RWPE2 (cell line): Measurements from ENCODE around the gene CNGA3.

Experiments
- ATAC-seq: fragments of 200-7000 bp; cut with Tn5 transposase; 3 replicates; pipeline ENCODE4 v1.9.1; 2021; ENCODE audit warnings: low read depth
- DNase-seq: peaks from one replicate; pipeline ENCODE4 v3.0.0-alpha.2; 2020; ENCODE audit warnings: low spot score
- H3K27ac ChIP-seq: fragments of 450-650 bp; 2 replicates; pipeline ENCODE4 v1.5.1; 2017; ENCODE audit warnings: mild to moderate bottlenecking; ENCODE audit not compliant: poor library complexity, severe bottlenecking
- H3K27me3 ChIP-seq: fragments of 250-450 bp; sonication (Bioruptor Pico); 2 replicates; pipeline ENCODE4 v1.5.1; 2021; ENCODE audit warnings: mild to moderate bottlenecking, moderate library complexity; ENCODE audit not compliant: insufficient read depth, poor library complexity, severe bottlenecking
- H3K36me3 ChIP-seq: fragments of 250-450 bp; sonication (Bioruptor Pico); 2 replicates; pipeline ENCODE4 v1.5.1; 2020; ENCODE audit warnings: low read depth, mild to moderate bottlenecking, moderate library complexity
- H3K4me1 ChIP-seq: fragments of 250-450 bp; sonication (Bioruptor Pico); 2 replicates; pipeline ENCODE4 v1.5.1; 2021; ENCODE audit warnings: mild to moderate bottlenecking, moderate library complexity; ENCODE audit not compliant: insufficient read depth, poor library complexity, severe bottlenecking
- H3K4me3 ChIP-seq: fragments of 250-450 bp; sonication (Bioruptor Pico); 2 replicates; pipeline ENCODE4 v1.5.1; 2021; ENCODE audit warnings: mild to moderate bottlenecking, moderate library complexity; ENCODE audit not compliant: severe bottlenecking
- H3K9me3 ChIP-seq: fragments of 250-450 bp; sonication (Bioruptor Pico); 2 replicates; pipeline ENCODE4 v1.5.1; 2021; ENCODE audit warnings: mild to moderate bottlenecking, moderate library complexity; ENCODE audit not compliant: severe bottlenecking
- CTCF ChIP-seq: fragments of 450-650 bp; IDR thresholded peaks from one replicate; pipeline ENCODE4 v1.5.1; 2017; ENCODE audit warnings: mild to moderate bottlenecking, moderate library complexity; ENCODE audit not compliant: poor library complexity, severe bottlenecking

CNGA3 gene

GRCh38 chr2:98442488-98442887 lies 96.2 kb downstream of the CNGA3 start:
- DNase-seq, result no peak
- no peaks in the 10 kb centered on the region for H3K27me3 ChIP-seq
- no peak for TF ChIP-seq CTCF
- H3K27ac ChIP-seq, result no peak overlapping the region
- peaks cover 5% of the 10 kb centered on the region for H3K4me1 ChIP-seq
- no peak overlapping the region for H3K4me3 ChIP-seq
- H3K9me3 ChIP-seq, result no peaks in the 10 kb centered on the region
- no peak for ATAC-seq
- no peaks in the 10 kb centered on the region for H3K36me3 ChIP-seq

GRCh38 chr2:98444436-98445176 lies 98.3 kb downstream of the CNGA3 start, which contains the start of gene INPP4A:
TSS of gene INPP4A (plus strand) at chr2:98444858. CDS start at chr2:98520049, 75,191 bp downstream.
- ATAC-seq, result peak; percentile 80
- Histone ChIP-seq H3K27ac (peak within 1 kb of the TSS; percentile 32), H3K4me3 (peak within 1 kb of the TSS; percentile 92), H3K4me1 (peaks cover 5% of the 10 kb centered on the region), H3K27me3 (no peaks in the 10 kb centered on the region), H3K9me3 (no peaks in the 10 kb centered on the region), H3K36me3 (no peaks in the 10 kb centered on the region)
- DNase-seq, result no peak
- peak; percentile 33 for TF ChIP-seq CTCF

- Histone ChIP-seq H3K27me3 (no peaks in the 10 kb centered on the region), H3K36me3 (no peaks in the 10 kb centered on the region), H3K4me1 (peaks cover 5% of the 10 kb centered on the region), H3K27ac (peak overlapping the region; percentile 32), H3K4me3 (peak overlapping the region; percentile 92), H3K9me3 (no peaks in the 10 kb centered on the region)
- TF ChIP-seq CTCF, result no peak
- ATAC-seq, result peak; percentile 50
- DNase-seq, result no peak
Observed at GRCh38 chr2:98445177-98445682, 99.0 kb downstream of the CNGA3 start.

- ATAC-seq (no peak), DNase-seq (no peak)
- Histone ChIP-seq H3K4me3 (peak overlapping the region; percentile 92), H3K4me1 (peaks cover 12% of the 10 kb centered on the region), H3K36me3 (no peaks in the 10 kb centered on the region), H3K9me3 (no peaks in the 10 kb centered on the region), H3K27me3 (no peaks in the 10 kb centered on the region), H3K27ac (no peak overlapping the region)
- TF ChIP-seq CTCF, result no peak
Observed at GRCh38 chr2:98445683-98446581, 99.7 kb downstream of the CNGA3 start.
